Vagina (tissue), 2 donors: ENCODE data around the gene MGA. TPM values are rescaled to one million over a fixed set of nuclear protein-coding genes. Genes with fewer than 3 reads are reported as not detected.
A peak's percentile ranks its signal among the peaks of the same experiment; 100 is the strongest.

Experiments used
- DNase-seq, 2 donors: peaks; one replicate each; pipeline ENCODE4 v3.0.0-alpha.2; 2017; ENCODE audit errors: extremely low spot score in 2 of 2
- H3K27ac ChIP-seq: fragments of 200-600 bp; sonication (generic); one replicate; pipeline ENCODE4 v1.5.1; 2019
- H3K27me3 ChIP-seq: fragments of 200-600 bp; sonication (generic); one replicate; pipeline ENCODE4 v1.5.1; 2019
- H3K36me3 ChIP-seq, 2 donors: fragments of 200-600 bp; sonication (generic); one replicate each; pipeline ENCODE4 v1.5.1; 2017 to 2019
- H3K4me1 ChIP-seq: fragments of 200-600 bp; sonication (generic); one replicate; pipeline ENCODE4 v1.5.1; 2019
- H3K4me3 ChIP-seq, 2 donors: fragments of 200-600 bp; sonication (generic); 1 replicate in 1 of 2; 2 replicates in 1 of 2; pipeline ENCODE4 v1.5.1; 2016 to 2019
- H3K9me3 ChIP-seq: fragments of 200-600 bp; sonication (generic); one replicate; pipeline ENCODE4 v1.5.1; 2019
- POLR2A ChIP-seq, 2 donors: fragments of 450-650 bp; IDR thresholded peaks; one replicate each; pipeline ENCODE4 v1.6.1; 2017; ENCODE audit warnings: antibody characterized with exemption in 2 of 2, mild to moderate bottlenecking in 2 of 2, moderate library complexity in 2 of 2
- POLR2AphosphoS5 ChIP-seq, 2 donors: sonication (generic); formaldehyde crosslinking; IDR thresholded peaks; one replicate each; pipeline ENCODE4 v1.9.0; 2017; ENCODE audit warnings: antibody characterized with exemption in 2 of 2, mild to moderate bottlenecking in 2 of 2, low read depth in 1 of 2; ENCODE audit not compliant: insufficient read depth in 1 of 2
- intact Hi-C: fragments of 100-400 bp; cut with DNase I; formaldehyde crosslinking; loops from one replicate; pipeline ENCODE4 v1.15.1; 2023
- total RNA-seq: library from RNA; depleted of rRNA; stranded (reverse); fragments of >200 nt; gene quantifications from one replicate; pipeline ENCODE4 v1.2.3, GENCODE V29; 2016
- TF ChIP-seq, protein P1 (sequence below), 3 experiments: fragments of 450-650 bp in 2 of 3; fragments of 200-600 bp in 1 of 3; sonication (generic) in 1 of 3; IDR thresholded peaks; one replicate each; pipeline ENCODE4 v1.5.1; 2017 to 2019; ENCODE audit warnings: antibody characterized with exemption in 3 of 3, mild to moderate bottlenecking in 2 of 3, moderate library complexity in 2 of 3

MGA gene
- total RNA-seq, 1 donor from 2014 or later: 44.2 TPM

- H3K36me3 ChIP-seq: no peaks in the 10 kb centered on the region
- peak overlapping the region; percentile 57 to 60 for H3K4me3 ChIP-seq
- peak overlapping the region; percentile 74 for H3K27ac ChIP-seq
- intact Hi-C loops: loop anchor here (5.0 kb wide), 1 partner anchor 38 kb away; no protein-coding TSS in a partner anchor
- DNase-seq: peak in 1 of 2 donors; percentile 87
- no peak for TF ChIP-seq POLR2A (IDR thresholded peaks at IDR 0.05)
- TF ChIP-seq, protein P1, sequence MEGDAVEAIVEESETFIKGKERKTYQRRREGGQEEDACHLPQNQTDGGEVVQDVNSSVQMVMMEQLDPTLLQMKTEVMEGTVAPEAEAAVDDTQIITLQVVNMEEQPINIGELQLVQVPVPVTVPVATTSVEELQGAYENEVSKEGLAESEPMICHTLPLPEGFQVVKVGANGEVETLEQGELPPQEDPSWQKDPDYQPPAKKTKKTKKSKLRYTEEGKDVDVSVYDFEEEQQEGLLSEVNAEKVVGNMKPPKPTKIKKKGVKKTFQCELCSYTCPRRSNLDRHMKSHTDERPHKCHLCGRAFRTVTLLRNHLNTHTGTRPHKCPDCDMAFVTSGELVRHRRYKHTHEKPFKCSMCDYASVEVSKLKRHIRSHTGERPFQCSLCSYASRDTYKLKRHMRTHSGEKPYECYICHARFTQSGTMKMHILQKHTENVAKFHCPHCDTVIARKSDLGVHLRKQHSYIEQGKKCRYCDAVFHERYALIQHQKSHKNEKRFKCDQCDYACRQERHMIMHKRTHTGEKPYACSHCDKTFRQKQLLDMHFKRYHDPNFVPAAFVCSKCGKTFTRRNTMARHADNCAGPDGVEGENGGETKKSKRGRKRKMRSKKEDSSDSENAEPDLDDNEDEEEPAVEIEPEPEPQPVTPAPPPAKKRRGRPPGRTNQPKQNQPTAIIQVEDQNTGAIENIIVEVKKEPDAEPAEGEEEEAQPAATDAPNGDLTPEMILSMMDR (IDR thresholded peaks at IDR 0.05): no peak
- peaks cover 24% of the 10 kb centered on the region for H3K4me1 ChIP-seq
- no peaks in the 10 kb centered on the region for H3K27me3 ChIP-seq
- no peaks in the 10 kb centered on the region for H3K9me3 ChIP-seq
Measured at GRCh38 chr15:41659855-41660234, 360 bp upstream of the MGA start.

GRCh38 chr15:41661078-41661517, 893 bp downstream of the MGA start:
- Histone ChIP-seq H3K27ac (peak overlapping the region; percentile 74), H3K9me3 (no peaks in the 10 kb centered on the region), H3K36me3 (no peaks in the 10 kb centered on the region), H3K4me1 (peaks cover 24% of the 10 kb centered on the region), H3K4me3 (peak overlapping the region; percentile 57 to 60), H3K27me3 (no peaks in the 10 kb centered on the region)
- TF ChIP-seq, protein P1 (IDR thresholded peaks at IDR 0.05): no peak
- TF ChIP-seq POLR2AphosphoS5 (IDR thresholded peaks at IDR 0.05; ENCODE audit: insufficient read depth in 1 of 2, low read depth in 1 of 2): no peak
- DNase-seq: no peak
- intact Hi-C loops: loop anchor here (5.0 kb wide), 1 partner anchor 39 kb away; no protein-coding TSS in a partner anchor

- peak overlapping the region; percentile 57 to 60 for H3K4me3 ChIP-seq
- H3K9me3 ChIP-seq: no peaks in the 10 kb centered on the region
- peaks cover 24% of the 10 kb centered on the region for H3K4me1 ChIP-seq
- peak overlapping the region; percentile 74 for H3K27ac ChIP-seq
- DNase-seq: peak; percentile 89 to 96
- H3K27me3 ChIP-seq: no peaks in the 10 kb centered on the region
- H3K36me3 ChIP-seq: no peaks in the 10 kb centered on the region
- TF ChIP-seq POLR2AphosphoS5 (IDR thresholded peaks at IDR 0.05; ENCODE audit: insufficient read depth in 1 of 2, low read depth in 1 of 2): peak; percentile 66 to 74
- TF ChIP-seq, protein P1 (IDR thresholded peaks at IDR 0.05): no peak
- intact Hi-C loops: loop anchor here (5.0 kb wide), 1 partner anchor 39 kb away; no protein-coding TSS in a partner anchor
Measured at GRCh38 chr15:41661518-41662225, 1.5 kb downstream of the MGA start.

GRCh38 chr15:41666353-41666920, 6.2 kb downstream of the MGA start:
- intact Hi-C loops: no loop called here
- Histone ChIP-seq H3K27me3 (no peaks in the 10 kb centered on the region), H3K4me3 (no peak overlapping the region), H3K4me1 (peaks cover 10% of the 10 kb centered on the region), H3K27ac (no peak overlapping the region), H3K9me3 (no peaks in the 10 kb centered on the region), H3K36me3 (peaks cover 0 to 7% of the 10 kb centered on the region in 2 donors)
- TF ChIP-seq, protein P1 (IDR thresholded peaks at IDR 0.05): no peak
- no peak for TF ChIP-seq POLR2A (IDR thresholded peaks at IDR 0.05)
- no peak for TF ChIP-seq POLR2AphosphoS5 (IDR thresholded peaks at IDR 0.05; ENCODE audit: insufficient read depth in 1 of 2, low read depth in 1 of 2)
- no peak for DNase-seq

DNA sequence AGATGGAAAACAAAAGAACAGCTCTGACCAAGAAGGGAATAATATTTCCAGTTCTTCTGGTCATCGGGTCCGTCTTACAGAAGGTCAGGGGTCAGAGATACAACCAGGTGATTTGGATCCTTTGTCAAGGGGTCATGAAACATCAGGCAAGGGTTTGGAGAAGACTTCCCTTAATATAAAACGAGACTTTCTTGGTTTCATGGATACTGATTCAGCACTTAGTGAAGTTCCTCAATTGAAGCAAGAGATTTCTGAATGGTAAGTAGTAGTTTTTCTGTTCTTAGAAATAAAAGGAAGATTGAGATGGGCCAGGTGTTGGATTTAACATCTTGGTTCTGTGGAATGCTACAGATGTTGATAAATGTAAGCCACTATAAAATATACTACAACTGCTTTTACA, 9.5 kb downstream of the MGA start:
- TF ChIP-seq, protein P1 (IDR thresholded peaks at IDR 0.05): no peak
- TF ChIP-seq POLR2AphosphoS5 (IDR thresholded peaks at IDR 0.05; ENCODE audit: insufficient read depth in 1 of 2, low read depth in 1 of 2): no peak
- TF ChIP-seq POLR2A (IDR thresholded peaks at IDR 0.05): no peak
- no peaks in the 10 kb centered on the region for H3K4me1 ChIP-seq
- H3K27ac ChIP-seq: no peak overlapping the region
- intact Hi-C loops: no loop called here
- no peak overlapping the region for H3K4me3 ChIP-seq
- DNase-seq: no peak
- no peaks in the 10 kb centered on the region for H3K9me3 ChIP-seq
- H3K27me3 ChIP-seq: no peaks in the 10 kb centered on the region
- H3K36me3 ChIP-seq: peaks cover 0 to 7% of the 10 kb centered on the region in 2 donors
